Fibroblast of skin of left biceps (primary cell): ENCODE measurements around the gene STOML2.

Experiments used
- DNase-seq, 2 experiments: peaks; one replicate each; pipeline ENCODE4 v3.0.0-alpha.2; 2013; ENCODE audit warnings: low read depth in 2 of 2

The STOML2 gene

DNA sequence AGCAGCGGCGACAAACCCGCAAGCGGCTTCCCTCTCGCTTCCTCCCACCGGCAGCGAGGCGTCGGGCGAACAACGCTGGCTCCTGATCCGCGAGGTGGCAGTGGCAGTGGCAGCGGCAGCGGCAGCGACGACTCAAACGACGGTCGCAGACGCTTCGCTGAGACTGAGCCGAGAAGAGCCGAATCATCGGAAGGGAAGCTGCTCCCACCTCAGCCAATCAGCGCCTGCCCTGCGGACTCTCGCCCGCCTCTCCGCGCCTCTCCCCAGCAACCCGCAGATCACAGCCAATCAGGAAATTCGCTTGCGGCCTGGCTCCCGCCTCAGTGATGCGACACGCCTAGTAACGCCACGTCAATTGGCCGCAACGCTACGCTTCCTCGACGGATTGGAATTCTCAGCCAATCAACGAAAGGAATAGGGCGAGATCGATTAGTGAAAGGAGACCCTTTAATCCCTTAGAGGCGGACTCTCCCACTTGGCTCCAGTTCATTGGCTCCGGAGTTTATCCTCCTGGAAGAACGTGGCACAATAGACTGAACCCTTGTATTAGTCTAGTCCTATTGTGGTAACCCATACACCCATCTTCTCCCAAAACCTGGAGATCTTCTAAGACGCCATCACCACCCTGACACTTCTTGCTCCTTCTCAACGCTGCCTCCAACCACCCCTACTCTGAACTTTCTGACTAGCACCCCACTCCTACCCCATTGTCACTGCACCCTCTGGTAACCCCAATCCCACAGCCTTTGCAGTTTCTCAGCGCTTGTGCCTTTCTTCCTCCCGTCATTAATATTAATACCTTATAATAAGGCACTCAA is 30.3 kb downstream of the STOML2 start, which contains the start of gene VCP:
Gene VCP, minus strand, starts transcription at position 165 of the 818 bp plus-strand sequence. CDS start 272 bp downstream, outside the sequence.
- DNase-seq, result peak; percentile 99

DNA sequence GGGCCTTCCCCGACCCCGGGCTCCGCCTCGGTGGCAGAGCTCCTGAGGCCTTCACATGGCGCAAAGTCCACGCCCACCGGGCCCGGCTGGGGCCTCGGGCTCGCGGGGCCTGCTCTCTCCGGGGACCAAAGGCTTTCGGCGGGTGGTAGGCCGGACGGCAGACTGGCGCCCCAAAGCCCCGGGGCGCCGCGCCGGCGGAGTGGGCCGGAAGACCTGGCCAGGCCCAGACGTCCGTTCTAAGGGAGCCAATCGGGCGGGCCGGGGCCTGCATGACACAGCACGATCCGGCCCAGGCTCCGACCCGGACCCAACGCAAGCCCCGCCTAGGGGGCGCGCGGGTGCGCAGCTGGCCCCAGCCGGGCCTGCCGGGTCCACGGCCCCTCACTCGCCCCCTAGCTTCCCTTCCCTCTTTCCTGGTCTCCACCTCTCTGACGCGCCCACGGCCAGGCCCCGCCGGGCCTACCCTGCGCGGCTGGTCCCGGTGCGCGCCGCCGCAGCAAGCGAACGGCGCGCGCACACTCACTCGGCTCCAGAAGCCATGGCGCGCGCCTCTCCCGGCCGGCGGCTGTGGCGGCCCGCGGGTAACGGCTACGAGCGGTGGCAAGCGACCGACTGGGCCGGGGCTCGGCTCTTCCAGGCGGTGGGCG is 31.0 kb downstream of the STOML2 start:
- peak; percentile 42 to 56 for DNase-seq

GRCh38 chr9:35070823-35071813 is 31.8 kb downstream of the STOML2 start:
- DNase-seq, result no peak

- no peak for DNase-seq
These were observed 33.9 kb downstream of the STOML2 start for GRCh38 chr9:35069020-35069419.

- no peak for DNase-seq
These were observed 35.9 kb downstream of the STOML2 start for GRCh38 chr9:35067056-35067455.

GRCh38 chr9:35060548-35061207 is 42.3 kb downstream of the STOML2 start:
- DNase-seq, result no peak

DNA sequence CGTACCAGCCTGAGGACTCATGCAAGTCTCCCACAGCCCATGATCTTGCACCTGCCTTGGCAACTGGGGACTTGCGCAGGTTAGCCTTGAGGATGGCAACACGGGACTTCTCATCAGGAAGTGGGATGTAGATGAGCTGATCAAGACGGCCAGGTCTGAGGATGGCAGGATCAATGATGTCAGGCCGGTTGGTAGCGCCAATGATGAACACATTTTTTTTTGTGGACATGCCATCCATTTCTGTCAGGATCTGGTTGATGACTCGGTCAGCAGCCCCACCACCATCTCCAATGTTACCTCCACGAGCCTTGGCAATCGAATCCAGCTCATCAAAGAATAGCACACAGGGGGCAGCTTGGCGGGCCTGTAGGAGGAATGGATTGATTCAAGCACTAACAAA is 43.5 kb downstream of the STOML2 start:
- no peak for DNase-seq

DNA sequence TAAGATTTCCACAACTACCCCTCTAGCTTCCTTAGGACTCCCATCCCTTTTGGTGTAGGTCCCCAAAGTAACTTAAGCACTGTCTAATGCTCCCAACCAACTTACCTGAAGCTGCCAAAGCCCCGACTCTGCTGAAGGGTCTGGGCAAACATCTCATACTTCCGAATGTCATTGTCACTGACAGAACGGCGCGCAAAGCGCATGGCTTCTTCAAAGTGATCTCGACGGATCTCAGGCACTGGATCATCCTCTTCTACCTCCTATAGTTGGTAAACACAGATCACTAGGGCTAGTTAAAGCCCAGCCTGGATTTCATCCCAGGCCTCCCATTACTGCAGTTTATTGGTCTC is 45.7 kb downstream of the STOML2 start:
- no peak for DNase-seq

GRCh38 chr9:35056571-35057270 is 46.2 kb downstream of the STOML2 start:
- DNase-seq, result no peak

GRCh38 chr9:35054871-35055644 is 47.9 kb downstream of the STOML2 start:
- DNase-seq, result no peak

GRCh38 chr9:35054185-35054835 is 48.6 kb downstream of the STOML2 start:
- no peak for DNase-seq

DNA sequence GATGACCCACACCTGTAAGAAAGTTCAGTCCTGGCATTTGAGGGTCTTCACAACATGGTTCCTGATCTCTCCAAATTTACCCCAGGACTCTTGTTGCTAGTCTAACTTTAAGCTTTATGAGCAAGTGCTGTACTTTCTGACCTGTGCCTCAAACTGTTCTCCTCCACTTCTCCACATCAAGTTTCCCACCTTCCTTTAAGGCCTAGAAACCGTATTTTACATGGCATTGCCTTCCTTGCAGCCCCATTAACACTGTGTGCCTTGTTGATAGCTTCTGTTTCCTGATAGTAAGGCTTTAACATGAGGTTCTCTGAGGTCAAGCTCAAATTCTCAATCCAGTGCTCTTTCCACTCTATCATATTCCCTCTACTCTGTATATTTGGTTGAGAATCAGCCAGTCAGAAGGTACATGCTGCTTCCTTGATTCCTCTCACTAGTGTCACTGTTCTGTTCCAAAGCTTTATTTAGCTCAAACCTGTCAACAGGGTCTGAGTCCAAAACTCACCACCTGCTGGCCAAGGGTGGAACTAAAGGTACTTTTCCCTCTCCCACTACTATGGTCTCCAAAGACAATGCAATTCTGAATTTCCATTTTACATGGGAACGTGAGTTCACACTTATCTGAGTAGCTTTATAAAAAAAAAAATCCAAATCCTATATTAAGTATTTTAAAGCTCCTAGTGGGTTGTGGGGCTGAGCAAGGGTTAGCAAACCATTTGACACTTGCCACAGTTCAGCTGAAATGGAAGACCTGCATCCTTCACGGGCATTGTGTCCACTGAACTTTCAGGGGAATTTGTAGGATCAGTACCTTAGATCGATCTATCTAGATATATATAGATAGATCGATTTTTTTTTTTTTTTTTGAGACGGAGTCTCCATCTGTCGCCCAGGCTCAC is 51.6 kb downstream of the STOML2 start:
- DNase-seq, result peak in 1 of 2 experiments; percentile 12
